ENCODE results near the gene SYT7. TPM values are rescaled to one million over a fixed set of nuclear protein-coding genes. Genes with fewer than 3 reads are reported as not detected.

SYT7 gene
- total and polyA plus RNA-seq, 11 donors: 12.4 to 34.7 (median 17.4) TPM

DNA sequence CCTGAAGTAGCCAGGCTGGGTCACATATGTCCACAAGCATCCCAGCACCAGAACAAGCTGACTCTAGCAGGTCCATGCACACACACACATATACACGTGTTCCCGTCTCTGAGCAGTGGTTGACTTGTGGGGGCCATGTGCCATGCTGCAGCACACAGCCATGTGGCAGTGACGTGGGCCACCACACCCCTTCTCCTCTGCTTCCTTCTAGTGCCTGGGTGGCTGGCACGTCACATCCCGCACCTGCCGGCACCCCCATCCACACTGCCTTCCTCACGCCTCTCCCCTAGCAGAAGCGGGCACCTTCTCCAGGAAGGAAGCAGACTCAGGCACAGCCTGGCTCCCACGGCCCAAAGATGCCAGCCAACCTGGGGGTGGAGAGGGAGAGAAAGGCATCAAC, 9.5 kb downstream of the SYT7 start:
- TF ChIP-seq POLR2A (IDR thresholded peaks at IDR 0.05): no peak
- TF ChIP-seq, protein P1, sequence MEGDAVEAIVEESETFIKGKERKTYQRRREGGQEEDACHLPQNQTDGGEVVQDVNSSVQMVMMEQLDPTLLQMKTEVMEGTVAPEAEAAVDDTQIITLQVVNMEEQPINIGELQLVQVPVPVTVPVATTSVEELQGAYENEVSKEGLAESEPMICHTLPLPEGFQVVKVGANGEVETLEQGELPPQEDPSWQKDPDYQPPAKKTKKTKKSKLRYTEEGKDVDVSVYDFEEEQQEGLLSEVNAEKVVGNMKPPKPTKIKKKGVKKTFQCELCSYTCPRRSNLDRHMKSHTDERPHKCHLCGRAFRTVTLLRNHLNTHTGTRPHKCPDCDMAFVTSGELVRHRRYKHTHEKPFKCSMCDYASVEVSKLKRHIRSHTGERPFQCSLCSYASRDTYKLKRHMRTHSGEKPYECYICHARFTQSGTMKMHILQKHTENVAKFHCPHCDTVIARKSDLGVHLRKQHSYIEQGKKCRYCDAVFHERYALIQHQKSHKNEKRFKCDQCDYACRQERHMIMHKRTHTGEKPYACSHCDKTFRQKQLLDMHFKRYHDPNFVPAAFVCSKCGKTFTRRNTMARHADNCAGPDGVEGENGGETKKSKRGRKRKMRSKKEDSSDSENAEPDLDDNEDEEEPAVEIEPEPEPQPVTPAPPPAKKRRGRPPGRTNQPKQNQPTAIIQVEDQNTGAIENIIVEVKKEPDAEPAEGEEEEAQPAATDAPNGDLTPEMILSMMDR (IDR thresholded peaks at IDR 0.05): no peak
- intact Hi-C loops (cut with DNase I): loop anchor here in 3 of 10 donors (5.0 to 10.0 kb wide), 3 partner anchors 34 to 97 kb away; a partner anchor contains a TSS
- H3K4me1 ChIP-seq: peaks cover 0 to 48% (median 10%) of the 10 kb centered on the region in 12 donors
- peak overlapping the region in 2 of 12 donors; percentile 52 to 67 for H3K27ac ChIP-seq
- 73 to 85% (median 78%) methylated on average over 9 of the region's 9 CpGs for WGBS, 4 donors
- DNase-seq: no peak
- peaks cover 0 to 10% (median 0%) of the 10 kb centered on the region in 9 donors for H3K27me3 ChIP-seq
- H3K9me3 ChIP-seq: no peaks in the 10 kb centered on the region
- H3K36me3 ChIP-seq: no peaks in the 10 kb centered on the region
- H3K4me3 ChIP-seq: no peak overlapping the region
- no peak for ATAC-seq

DNA sequence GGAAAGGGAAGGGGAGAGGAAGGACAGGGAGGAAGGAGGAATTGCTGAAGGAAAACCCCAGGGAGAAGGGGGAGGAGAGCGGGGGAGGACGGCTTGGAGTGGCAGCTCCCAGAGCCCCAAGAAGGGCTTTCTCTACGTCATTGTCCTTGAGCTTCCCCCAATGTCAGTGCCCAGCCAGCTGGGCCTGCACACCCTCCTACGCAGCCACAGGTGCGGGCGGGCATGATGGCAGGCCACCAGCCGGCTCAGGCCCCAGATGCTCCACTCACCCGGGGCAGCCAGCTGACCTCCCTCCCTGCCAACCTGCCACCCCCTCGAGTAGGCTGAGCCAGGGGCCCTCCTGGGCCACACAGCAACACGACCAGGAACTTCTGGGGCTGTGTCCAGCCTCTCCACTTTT, 11.2 kb downstream of the SYT7 start:
- H3K36me3 ChIP-seq: no peaks in the 10 kb centered on the region
- DNase-seq: no peak
- 45 to 55% (median 51%) methylated on average over 10 of the region's 10 CpGs for WGBS, 4 donors
- peaks cover 0 to 38% (median 8%) of the 10 kb centered on the region in 12 donors for H3K4me1 ChIP-seq
- H3K27me3 ChIP-seq: peaks cover 0 to 10% (median 0%) of the 10 kb centered on the region in 9 donors
- no peak overlapping the region for H3K4me3 ChIP-seq
- no peak overlapping the region for H3K27ac ChIP-seq
- intact Hi-C loops (cut with DNase I): loop anchor here in 4 of 10 donors (2.0 to 10.0 kb wide), 4 partner anchors 32 to 95 kb away; a partner anchor contains a TSS
- ATAC-seq: no peak
- no peaks in the 10 kb centered on the region for H3K9me3 ChIP-seq
- TF ChIP-seq, protein P1 (IDR thresholded peaks at IDR 0.05): no peak
- TF ChIP-seq POLR2A (IDR thresholded peaks at IDR 0.05): no peak

DNA sequence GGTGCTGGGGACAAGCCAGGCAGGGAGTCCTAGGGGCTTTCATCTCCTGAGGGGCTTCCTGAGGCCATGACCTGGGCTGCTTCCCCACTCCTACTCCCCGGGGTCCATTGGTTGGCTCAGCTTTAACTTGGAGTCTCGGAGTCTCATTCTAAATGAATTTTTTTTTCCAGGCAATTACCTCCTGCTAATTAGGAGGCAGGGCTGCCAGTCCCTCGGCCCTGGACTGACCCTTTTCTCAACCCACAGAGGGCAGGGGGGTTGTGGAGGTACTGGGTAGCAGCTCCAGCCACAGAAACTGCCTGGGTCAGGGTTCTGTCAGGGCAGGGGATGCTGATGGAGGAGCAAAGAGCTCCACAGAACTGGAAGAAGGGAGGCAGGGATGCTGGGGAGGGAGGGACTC, 11.9 kb downstream of the SYT7 start:
- Histone ChIP-seq H3K4me1 (peaks cover 0 to 38% (median 8%) of the 10 kb centered on the region in 12 donors), H3K27me3 (peaks cover 0 to 10% (median 0%) of the 10 kb centered on the region in 9 donors), H3K36me3 (no peaks in the 10 kb centered on the region), H3K4me3 (no peak overlapping the region), H3K27ac (no peak overlapping the region), H3K9me3 (no peaks in the 10 kb centered on the region)
- TF ChIP-seq, protein P1 (IDR thresholded peaks at IDR 0.05): no peak
- no peak for TF ChIP-seq POLR2A (IDR thresholded peaks at IDR 0.05)
- intact Hi-C loops (cut with DNase I): loop anchor here in 1 of 10 donors (2.0 kb wide), 1 partner anchor 90 kb away; no protein-coding TSS in a partner anchor
- ATAC-seq (no peak), DNase-seq (no peak)
- 51 to 74% (median 59%) methylated on average over 3 of the region's 3 CpGs for WGBS, 4 donors

DNA sequence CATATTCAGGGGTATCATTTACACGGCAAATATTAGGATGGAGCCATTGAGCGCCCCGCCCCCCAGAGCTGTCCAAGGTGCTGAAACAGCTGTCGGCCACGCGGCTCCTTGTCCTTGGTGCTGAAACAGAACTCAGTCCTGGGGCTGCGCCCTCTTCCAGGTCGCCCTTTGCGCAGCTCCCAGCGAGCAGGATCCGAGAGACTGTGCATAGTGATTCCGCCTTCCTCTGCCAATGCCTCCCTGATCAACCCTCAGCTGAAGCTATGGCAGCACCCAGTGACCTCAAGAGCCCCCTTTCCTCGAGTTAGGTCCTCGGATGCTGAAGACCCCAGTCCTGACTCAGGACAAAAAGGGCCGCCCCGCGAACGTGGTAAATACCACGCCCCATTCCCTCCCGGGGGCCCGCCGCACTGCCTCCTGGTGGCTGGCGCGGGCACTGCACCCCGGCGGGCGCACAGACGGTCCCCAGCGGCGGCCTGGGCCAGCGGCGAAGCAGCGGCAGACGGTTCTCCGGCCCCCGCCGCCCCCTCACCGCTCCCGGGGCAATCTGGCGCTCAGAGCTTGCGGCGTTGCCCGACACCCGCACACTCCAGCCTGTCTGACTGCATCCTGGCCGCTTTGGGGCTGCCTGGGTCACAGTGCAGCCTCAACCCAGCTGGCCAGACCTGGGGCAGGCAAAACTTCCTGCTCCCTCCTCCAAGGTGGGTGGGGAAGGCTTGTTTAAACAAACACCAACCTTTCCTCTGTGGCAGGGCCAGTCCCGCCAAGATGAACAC, 13.4 kb downstream of the SYT7 start:
- intact Hi-C loops (cut with DNase I): loop anchor here in 1 of 10 donors (2.0 kb wide), 1 partner anchor 89 kb away; no protein-coding TSS in a partner anchor
- Histone ChIP-seq H3K4me3 (no peak overlapping the region), H3K27ac (no peak overlapping the region), H3K27me3 (peaks cover 0 to 10% (median 0%) of the 10 kb centered on the region in 9 donors), H3K36me3 (no peaks in the 10 kb centered on the region), H3K4me1 (peaks cover 0 to 33% (median 7%) of the 10 kb centered on the region in 12 donors), H3K9me3 (no peaks in the 10 kb centered on the region)
- 2 to 5% (median 4%) methylated on average over 27 to 46 of the region's 46 CpGs for WGBS, 4 donors
- TF ChIP-seq POLR2A (IDR thresholded peaks at IDR 0.05): no peak
- TF ChIP-seq, protein P1 (IDR thresholded peaks at IDR 0.05): peak; percentile 15 to 63 (median 45)
- DNase-seq (peak; percentile 79 to 86 (median 82)), ATAC-seq (peak; percentile 29 to 83 (median 78))

Measured in heart left ventricle (tissue), 16 donors.